Measurements from ENCODE around the gene PLA2G3.

PLA2G3 gene

GRCh38 chr22:31144223-31144622 is 3.9 kb upstream of the PLA2G3 start:
- DNase-seq = no peak

- DNase-seq = peak in 1 of 2 donors; percentile 18
Measured at GRCh38 chr22:31143537-31143936, 3.2 kb upstream of the PLA2G3 start.

- DNase-seq = no peak
Measured at GRCh38 chr22:31143038-31143437, 2.7 kb upstream of the PLA2G3 start.

- DNase-seq = no peak
Measured at GRCh38 chr22:31142285-31142684, 2.0 kb upstream of the PLA2G3 start.

DNA sequence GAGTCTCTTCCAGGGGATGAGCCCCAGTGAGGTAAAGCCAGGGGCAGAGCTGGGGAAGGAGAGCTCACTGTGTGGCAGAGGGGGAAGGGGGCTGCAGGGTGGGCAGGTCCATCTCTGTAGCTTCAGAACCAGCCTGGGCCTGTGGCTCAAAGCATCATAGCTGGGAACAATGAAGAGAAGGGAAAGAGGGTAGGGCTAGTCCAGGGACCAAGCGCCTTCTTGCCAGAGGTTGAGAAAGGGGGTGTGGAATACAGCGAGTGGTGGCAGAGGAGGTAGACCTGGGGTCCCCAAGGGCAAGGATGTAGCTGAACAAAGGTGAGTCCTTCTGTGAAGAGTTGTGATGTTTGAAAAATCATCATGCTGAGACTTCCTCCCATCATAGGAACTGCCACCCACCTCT is 1.2 kb upstream of the PLA2G3 start:
- no peak for DNase-seq

GRCh38 chr22:31140746-31141145 is 438 bp upstream of the PLA2G3 start:
- no peak for DNase-seq

- DNase-seq = no peak
Measured at GRCh38 chr22:31139066-31139465, 1.2 kb downstream of the PLA2G3 start.

DNA sequence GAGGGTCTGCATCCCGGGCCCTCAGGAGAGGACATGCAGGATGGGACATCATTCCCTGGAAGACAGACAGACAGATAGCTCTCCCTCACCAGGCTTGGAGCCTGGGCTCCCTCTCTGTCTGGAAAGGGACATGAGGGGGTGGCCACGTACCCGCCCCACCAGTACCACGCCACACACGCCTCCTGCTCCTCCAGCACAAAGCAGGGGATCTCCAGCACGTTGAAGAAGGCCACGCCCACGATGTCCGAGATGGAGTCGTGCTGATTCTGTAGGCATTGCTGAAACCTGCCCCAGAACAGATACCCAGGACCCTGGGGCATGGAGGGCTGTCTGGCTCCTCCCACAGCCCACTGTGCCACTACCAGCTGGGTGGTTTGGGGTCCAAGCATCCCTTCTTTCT is 2.2 kb downstream of the PLA2G3 start:
- no peak for DNase-seq

DNA sequence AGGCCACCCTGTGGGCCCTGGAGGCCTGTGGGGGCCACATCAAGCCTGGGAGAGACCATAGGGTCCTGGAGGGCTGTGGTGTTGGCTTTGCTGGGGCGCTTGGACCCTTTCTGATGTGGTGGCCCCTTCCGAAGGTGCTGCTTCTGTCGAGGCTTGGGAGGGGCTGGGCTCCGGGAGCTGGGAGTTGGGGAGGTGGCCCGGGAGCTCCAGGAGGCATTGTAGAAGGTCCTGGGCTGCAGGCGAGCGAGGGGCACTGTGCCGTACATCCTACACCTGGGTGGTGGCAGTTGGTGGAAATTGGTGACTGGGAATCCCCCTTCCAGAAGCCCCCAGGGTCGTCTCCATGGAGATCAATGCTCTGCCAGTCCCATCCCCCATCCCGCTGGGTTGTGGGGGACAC is 2.6 kb downstream of the PLA2G3 start:
- DNase-seq = no peak

DNA sequence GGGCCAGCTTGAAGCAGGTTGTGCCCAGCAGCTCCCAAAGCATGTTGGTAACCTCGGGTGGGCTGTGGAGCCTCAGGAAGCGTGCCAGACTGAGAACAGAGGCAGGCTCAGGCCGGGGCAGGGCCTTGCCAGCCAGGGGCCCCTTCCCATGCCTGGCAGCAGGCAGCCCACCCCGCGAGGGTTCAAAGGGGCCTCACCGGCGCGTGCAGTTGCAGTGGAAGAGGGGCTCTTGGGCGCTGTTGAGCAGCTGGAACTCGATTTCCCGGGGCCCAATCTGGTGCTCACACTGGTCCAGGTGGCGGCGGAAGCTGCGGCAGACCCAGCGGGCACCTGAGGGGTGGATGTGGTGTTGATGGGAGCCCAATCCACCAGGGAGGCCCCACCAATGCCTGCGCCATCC is 3.6 kb downstream of the PLA2G3 start:
- DNase-seq = no peak

GRCh38 chr22:31136155-31136554 is 4.2 kb downstream of the PLA2G3 start:
- DNase-seq = no peak

GRCh38 chr22:31135706-31136105 is 4.6 kb downstream of the PLA2G3 start:
- no peak for DNase-seq

DNA sequence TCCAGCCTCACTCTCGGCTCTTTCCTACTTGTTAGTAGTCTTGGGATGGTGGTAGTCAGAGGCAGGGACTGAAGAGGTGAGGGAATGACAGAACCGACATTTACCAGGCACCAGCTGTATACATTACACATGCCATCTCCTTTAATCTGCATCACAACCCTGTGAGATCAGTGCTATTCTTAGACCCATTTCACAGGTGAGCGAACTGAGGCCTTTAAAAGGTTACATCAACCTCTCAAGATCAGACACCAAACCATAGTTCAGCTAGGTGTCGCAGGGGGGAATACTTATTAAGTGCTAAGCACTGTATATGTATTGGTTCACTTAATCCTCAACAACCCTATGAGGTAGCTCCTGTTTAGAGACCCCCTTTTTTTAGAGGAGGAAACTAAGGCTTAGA is 5.6 kb downstream of the PLA2G3 start:
- DNase-seq = no peak

- DNase-seq = no peak
Measured at GRCh38 chr22:31133911-31134310, 6.4 kb downstream of the PLA2G3 start.

DNA sequence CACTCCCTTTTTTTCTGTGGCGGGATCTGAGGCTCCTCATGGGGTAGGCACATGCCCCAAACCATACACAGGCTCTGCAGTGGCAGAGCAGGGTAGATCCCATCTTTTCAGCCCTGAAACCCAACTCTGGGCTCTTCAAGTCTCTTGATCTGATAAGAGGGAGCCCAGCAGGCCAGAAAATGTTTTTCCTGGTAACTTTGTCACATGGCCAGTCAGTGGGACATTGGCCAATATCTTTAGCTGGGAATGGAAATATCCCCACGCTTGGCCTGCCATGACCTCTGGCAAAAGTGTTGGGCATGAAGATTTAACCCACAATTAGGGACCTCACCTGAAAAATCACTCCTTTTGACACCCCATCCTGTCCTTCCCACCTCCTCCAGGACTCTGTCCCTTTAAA is 9.4 kb downstream of the PLA2G3 start:
- no peak for DNase-seq

- DNase-seq = no peak
Measured at GRCh38 chr22:31128156-31128555, 12.2 kb downstream of the PLA2G3 start.

DNA sequence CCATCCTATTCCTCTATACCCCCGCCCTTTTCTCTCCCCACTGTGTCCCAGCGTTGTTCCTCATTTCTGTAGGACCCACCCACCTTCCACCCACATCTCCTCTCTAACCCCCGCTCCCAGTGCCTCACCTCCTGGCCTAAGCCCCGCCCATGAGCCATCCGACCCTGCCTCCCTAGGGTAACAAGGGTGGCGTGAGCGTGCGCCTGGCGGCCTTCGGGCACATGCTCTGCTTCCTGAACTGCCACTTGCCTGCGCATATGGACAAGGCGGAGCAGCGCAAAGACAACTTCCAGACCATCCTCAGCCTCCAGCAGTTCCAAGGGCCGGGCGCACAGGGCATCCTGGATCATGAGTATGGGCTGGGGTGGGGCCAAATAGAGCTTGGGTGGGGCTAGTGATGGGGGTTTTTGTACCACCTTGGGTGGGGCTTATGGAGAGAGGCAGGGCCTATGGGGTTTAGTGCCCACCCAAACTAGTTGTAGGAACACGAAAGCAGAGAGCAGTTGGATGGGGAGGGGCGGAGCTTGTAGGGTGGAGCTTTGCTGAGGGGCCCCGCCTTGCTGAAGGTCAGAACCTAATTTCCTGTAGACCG is 13.0 kb downstream of the PLA2G3 start:
- DNase-seq = no peak

DNA sequence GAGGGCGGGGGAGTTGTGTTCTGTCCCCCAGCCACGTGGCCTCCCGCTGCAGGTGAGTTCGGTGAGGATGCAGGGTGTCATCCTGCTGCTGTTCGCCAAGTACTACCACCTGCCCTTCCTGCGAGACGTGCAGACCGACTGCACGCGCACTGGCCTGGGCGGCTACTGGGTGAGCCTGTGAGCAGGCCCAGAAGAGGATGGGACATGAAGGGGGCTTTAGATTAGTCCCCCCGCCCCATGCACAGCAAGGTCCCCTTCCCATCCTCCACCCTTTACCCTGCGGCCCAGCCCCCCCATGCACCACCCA is 13.5 kb downstream of the PLA2G3 start:
- DNase-seq = no peak

DNA sequence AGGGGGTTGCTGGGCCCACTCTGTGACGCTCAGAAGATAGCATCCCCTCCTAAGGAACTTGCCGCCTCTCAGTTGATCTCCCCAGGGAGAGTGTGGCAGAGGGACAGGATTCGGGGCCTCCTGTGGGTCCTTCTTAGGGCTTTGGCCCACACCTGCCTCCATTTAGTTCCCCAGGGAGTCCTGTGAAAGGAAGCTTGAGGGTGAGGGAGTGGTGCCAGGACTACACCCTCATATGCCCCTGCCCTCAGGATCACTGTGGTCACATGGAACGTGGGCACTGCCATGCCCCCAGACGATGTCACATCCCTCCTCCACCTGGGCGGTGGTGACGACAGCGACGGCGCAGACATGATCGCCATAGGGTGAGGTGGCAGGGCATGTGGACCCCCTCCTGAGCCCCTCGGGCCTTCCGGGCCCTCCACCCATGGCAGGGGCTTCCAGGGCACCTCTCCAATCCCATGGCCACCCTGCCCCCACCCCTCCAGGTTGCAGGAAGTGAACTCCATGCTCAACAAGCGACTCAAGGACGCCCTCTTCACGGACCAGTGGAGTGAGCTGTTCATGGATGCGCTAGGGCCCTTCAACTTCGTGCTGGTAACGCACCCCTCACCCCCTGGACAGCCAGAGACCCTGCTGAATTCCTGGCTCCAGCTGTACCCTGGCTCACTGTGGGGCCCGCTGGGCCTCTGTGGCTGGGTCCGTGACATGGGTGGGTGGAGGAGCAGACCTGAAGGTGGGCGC is 14.0 kb downstream of the PLA2G3 start:
- no peak for DNase-seq

DNA sequence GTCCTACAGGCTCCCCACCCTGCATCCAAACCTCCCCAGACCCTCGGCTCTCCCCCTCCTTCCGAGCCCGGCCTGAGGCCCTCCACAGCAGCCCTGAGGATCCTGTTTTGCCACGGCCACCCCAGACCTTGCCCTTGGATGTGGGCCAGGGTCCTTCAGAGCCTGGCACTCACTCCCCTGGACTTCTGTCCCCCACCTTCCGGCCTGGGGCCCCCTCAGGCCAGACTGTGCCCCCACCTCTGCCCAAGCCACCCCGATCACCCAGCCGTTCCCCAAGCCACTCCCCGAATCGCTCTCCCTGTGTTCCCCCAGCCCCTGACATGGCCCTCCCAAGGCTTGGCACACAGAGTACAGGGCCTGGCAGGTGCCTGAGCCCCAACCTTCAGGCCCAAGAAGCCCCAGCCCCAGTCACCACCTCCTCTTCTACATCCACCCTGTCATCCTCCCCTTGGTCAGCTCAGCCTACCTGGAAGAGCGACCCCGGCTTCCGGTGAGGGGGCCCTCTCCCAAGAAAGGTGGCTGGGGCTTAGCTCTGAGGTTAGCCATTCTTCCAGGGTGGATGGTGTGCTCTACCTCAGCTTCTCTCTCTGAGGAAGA is 14.7 kb downstream of the PLA2G3 start:
- no peak for DNase-seq

GRCh38 chr22:31124811-31125465 is 15.4 kb downstream of the PLA2G3 start:
- DNase-seq = no peak

DNA sequence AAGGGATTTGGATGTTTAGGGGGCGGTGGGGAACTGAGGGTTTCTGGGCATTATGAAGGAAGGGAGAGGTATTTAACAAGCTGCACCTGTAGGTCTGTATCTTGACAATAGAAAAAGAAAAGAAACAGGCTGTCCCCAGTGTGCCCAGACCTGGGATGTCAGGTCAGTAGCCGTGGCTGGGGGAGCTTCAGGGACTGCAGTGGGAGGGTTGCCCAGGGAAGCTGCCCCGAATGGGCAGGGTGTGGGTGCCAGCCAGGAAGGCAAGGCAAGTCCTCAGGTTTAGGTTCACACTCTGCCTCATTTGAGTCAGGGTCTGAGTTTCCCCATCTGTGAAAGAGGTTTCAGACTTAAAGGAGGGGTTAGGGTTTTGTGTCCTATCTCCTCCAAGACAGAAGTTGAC is 16.0 kb downstream of the PLA2G3 start:
- no peak for DNase-seq

- no peak for DNase-seq
Measured at GRCh38 chr22:31123292-31123602, 17.1 kb downstream of the PLA2G3 start.

- DNase-seq = no peak
Measured at GRCh38 chr22:31122532-31123291, 17.6 kb downstream of the PLA2G3 start, which contains the start of gene INPP5J. TSS of gene INPP5J (plus strand) at chr22:31122966. CDS start at chr22:31123015, 49 bp downstream.
